HL-60 (cell line): ENCODE data around the gene GATD1.
A peak's percentile ranks its signal among the peaks of the same experiment; 100 is the strongest.

Experiments
- DNase-seq, 2 experiments: peaks; one replicate each; pipeline ENCODE4 v3.0.0-alpha.2; 2010 to 2020; ENCODE audit warnings: low read depth in 1 of 2, low spot score in 1 of 2
- H3K27ac ChIP-seq: fragments of 250-450 bp; sonication (Bioruptor Pico); replicated peaks from 2 replicates; pipeline ENCODE4 v1.5.1; 2020; ENCODE audit warnings: mild to moderate bottlenecking, moderate library complexity
- H3K27me3 ChIP-seq: fragments of 250-450 bp; sonication (Bioruptor Pico); 2 replicates; pipeline ENCODE4 v1.5.1; 2021; ENCODE audit warnings: mild to moderate bottlenecking, moderate library complexity; ENCODE audit not compliant: insufficient read depth, poor library complexity, severe bottlenecking
- H3K4me3 ChIP-seq: replicated peaks from 2 replicates; pipeline ENCODE4 v1.5.1; 2011; ENCODE audit warnings: mild to moderate bottlenecking, control low read depth, low read length; ENCODE audit not compliant: insufficient read depth
- GABPA ChIP-seq: IDR thresholded peaks from 2 replicates; pipeline ENCODE4 v1.6.1; 2012; ENCODE audit warnings: low read depth
- POLR2AphosphoS5 ChIP-seq: IDR thresholded peaks from 2 replicates; pipeline ENCODE4 v1.6.1; 2012; ENCODE audit warnings: low read depth
- REST ChIP-seq: IDR thresholded peaks from 2 replicates; pipeline ENCODE4 v1.6.1; 2012; ENCODE audit warnings: low read depth; ENCODE audit not compliant: insufficient replicate concordance
- SPI1 ChIP-seq: IDR thresholded peaks from 2 replicates; pipeline ENCODE4 v1.6.1; 2012; ENCODE audit warnings: low read depth, mild to moderate bottlenecking, borderline replicate concordance
- TF ChIP-seq, protein P1 (sequence below): IDR thresholded peaks from one replicate; pipeline ENCODE4 v1.5.1; 2011; ENCODE audit warnings: low read length, control low read depth, inconsistent platforms; ENCODE audit not compliant: insufficient read depth

GATD1 gene

GRCh38 chr11:815675-816432 lies 38.6 kb upstream of the GATD1 start:
- H3K4me3 ChIP-seq = no peak overlapping the region
- TF ChIP-seq, protein P1, sequence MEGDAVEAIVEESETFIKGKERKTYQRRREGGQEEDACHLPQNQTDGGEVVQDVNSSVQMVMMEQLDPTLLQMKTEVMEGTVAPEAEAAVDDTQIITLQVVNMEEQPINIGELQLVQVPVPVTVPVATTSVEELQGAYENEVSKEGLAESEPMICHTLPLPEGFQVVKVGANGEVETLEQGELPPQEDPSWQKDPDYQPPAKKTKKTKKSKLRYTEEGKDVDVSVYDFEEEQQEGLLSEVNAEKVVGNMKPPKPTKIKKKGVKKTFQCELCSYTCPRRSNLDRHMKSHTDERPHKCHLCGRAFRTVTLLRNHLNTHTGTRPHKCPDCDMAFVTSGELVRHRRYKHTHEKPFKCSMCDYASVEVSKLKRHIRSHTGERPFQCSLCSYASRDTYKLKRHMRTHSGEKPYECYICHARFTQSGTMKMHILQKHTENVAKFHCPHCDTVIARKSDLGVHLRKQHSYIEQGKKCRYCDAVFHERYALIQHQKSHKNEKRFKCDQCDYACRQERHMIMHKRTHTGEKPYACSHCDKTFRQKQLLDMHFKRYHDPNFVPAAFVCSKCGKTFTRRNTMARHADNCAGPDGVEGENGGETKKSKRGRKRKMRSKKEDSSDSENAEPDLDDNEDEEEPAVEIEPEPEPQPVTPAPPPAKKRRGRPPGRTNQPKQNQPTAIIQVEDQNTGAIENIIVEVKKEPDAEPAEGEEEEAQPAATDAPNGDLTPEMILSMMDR = no peak
- TF ChIP-seq GABPA (no peak), POLR2AphosphoS5 (no peak), REST (no peak), SPI1 (no peak)
- no peaks in the 10 kb centered on the region for H3K27me3 ChIP-seq
- H3K27ac ChIP-seq = no peak overlapping the region
- no peak for DNase-seq

- no peak overlapping the region for H3K4me3 ChIP-seq
- H3K27ac ChIP-seq = 0 out of 2 replicates have a peak overlapping the region, but pooled peaks have one; percentile 23
- TF ChIP-seq GABPA = no peak
- TF ChIP-seq, protein P1 = no peak
- TF ChIP-seq POLR2AphosphoS5 = peak; percentile 79
- no peak for TF ChIP-seq REST
- DNase-seq = no peak
- no peaks in the 10 kb centered on the region for H3K27me3 ChIP-seq
These were observed 36.3 kb upstream of the GATD1 start for GRCh38 chr11:813456-814096.

DNA sequence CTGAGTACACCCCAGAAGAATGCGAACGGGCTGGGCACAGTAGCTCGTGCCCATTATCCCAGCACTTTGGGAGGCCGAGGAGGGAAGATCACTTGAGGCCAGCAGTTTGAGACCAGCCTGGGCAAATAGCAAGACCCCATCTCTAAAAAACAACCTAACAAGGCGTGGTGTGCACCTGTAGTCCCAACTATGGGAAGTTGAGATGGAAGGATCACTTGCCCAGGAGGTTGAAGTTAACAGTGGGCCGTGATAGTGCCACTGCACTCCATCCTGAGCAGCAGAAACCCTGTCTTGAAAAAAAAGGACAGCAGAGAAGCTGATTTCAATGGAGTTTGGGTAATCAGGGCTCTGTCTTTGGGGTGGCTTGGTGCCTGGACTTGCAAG lies 35.8 kb upstream of the GATD1 start:
- no peak for DNase-seq
- Histone ChIP-seq H3K4me3 (no peak overlapping the region), H3K27me3 (no peaks in the 10 kb centered on the region), H3K27ac (no peak overlapping the region)
- TF ChIP-seq SPI1 (no peak), GABPA (no peak), POLR2AphosphoS5 (no peak), REST (no peak)
- TF ChIP-seq, protein P1 = no peak
